ENCODE measurements around the gene ASB5. TPM values are rescaled to one million over a fixed set of nuclear protein-coding genes. Genes with fewer than 3 reads are reported as not detected.
A peak's percentile ranks its signal among the peaks of the same experiment; 100 is the strongest.

Gene ASB5
- total RNA-seq, 1 donor from 2014 or later: not detected

DNA sequence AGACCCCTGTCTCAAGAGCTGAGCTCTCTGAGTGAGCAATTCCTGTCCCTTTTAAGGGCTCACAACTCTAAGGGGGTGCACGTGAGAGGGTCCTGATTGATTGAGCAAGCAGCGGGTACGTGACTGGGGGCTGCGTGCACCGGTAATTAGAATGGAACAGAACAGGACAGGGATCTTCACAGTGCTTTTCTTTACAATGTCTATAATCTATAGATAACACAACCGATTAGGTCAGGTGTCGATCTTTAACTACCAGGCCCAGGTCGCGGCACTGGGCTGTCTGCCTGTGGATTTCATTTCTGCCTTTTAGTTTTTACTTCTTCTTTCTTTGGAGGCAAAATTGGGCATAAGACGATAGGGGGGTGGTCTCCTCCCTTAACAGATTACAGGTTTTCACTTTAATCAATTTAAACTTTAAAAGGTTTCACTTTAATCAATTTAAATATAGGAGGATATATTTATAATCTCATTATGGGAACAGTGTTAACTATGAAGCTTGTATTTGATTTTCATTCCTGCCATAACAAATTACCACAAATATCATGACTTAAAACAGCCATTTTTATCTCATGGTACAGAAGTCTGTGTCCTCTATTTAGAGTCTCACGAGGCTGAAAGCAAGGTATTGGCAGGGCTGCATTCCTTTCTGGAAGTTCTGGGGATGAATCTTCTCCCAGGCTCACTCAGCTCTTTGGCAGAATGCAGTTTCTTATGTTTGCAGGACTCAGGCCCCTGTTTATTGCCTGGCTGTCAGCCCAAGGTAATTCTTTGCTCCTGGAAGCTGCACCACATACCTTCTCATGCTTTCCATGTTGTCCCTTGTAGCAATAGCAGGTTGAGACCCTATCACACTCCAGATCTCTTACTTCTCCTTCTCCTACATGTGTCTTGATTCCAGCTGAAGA, 78.9 kb downstream of the ASB5 start:
- Histone ChIP-seq H3K4me1 (no peaks in the 10 kb centered on the region), H4K20me1 (ENCODE audit: low read depth) (no peaks in the 10 kb centered on the region), H3F3A (ENCODE audit: low read depth) (peaks cover 3% of the 10 kb centered on the region), H3K79me2 (ENCODE audit: low read depth) (no peaks in the 10 kb centered on the region), H2AFZ (replicated peaks) (peak overlapping the region; percentile 64), H3K4me2 (no peak overlapping the region), H3K36me3 (no peaks in the 10 kb centered on the region), H3K9ac (no peak overlapping the region), H3K27ac (no peak overlapping the region), H3K27me3 (no peaks in the 10 kb centered on the region), H3K4me3 (no peak overlapping the region), H3K9me3 (ENCODE audit: low read depth) (no peaks in the 10 kb centered on the region)
- no peaks in the 10 kb centered on the region for H3K9me3 Mint-ChIP-seq
- DNase-seq (ENCODE audit: low spot score): no peak
- peaks cover 6% of the 10 kb centered on the region for H3K4me1 Mint-ChIP-seq
- H3K36me3 Mint-ChIP-seq: no peaks in the 10 kb centered on the region
- no peak overlapping the region for H3K4me3 Mint-ChIP-seq
- TF ChIP-seq EZH2phosphoT487 (IDR thresholded peaks at IDR 0.05) (no peak), CTCF (IDR thresholded peaks at IDR 0.05) (no peak), EZH2 (IDR thresholded peaks at IDR 0.05) (no peak)
- no peak overlapping the region for H3K27ac Mint-ChIP-seq
- no peaks in the 10 kb centered on the region for H3K27me3 Mint-ChIP-seq (ENCODE audit: insufficient read depth, low read depth)

DNA sequence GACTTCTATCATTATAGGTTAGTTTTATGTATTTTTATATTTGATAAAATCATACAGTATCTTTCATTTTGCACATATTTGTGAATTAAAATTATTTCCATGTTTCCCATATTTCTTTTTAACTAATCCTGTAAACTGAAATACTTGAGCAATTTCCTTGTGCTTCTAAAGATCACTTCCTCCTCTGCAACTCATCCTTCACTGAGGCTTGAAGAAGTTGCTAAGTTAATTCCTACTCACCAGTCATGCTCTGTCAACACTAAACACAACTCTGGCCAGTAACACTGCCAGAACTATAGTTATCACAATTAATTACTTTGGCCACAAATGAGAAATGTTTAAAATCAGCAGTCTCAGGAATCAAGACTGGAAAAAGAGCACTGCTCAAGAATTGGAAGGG, 80.4 kb downstream of the ASB5 start:
- Histone ChIP-seq H3K4me3 (no peak overlapping the region), H3K79me2 (ENCODE audit: low read depth) (no peaks in the 10 kb centered on the region), H3K9ac (no peak overlapping the region), H3K27ac (no peak overlapping the region), H3K4me2 (no peak overlapping the region), H3K36me3 (no peaks in the 10 kb centered on the region), H2AFZ (replicated peaks) (no peak overlapping the region), H4K20me1 (ENCODE audit: low read depth) (no peaks in the 10 kb centered on the region), H3K27me3 (no peaks in the 10 kb centered on the region), H3F3A (ENCODE audit: low read depth) (no peaks in the 10 kb centered on the region), H3K4me1 (no peaks in the 10 kb centered on the region), H3K9me3 (ENCODE audit: low read depth) (no peaks in the 10 kb centered on the region)
- DNase-seq (ENCODE audit: low spot score): no peak
- Mint-ChIP-seq H3K27me3 (ENCODE audit: insufficient read depth, low read depth) (no peaks in the 10 kb centered on the region), H3K36me3 (no peaks in the 10 kb centered on the region), H3K4me3 (no peak overlapping the region), H3K4me1 (peaks cover 4% of the 10 kb centered on the region), H3K27ac (no peak overlapping the region), H3K9me3 (no peaks in the 10 kb centered on the region)
- TF ChIP-seq EZH2phosphoT487 (IDR thresholded peaks at IDR 0.05): no peak
- no peak for TF ChIP-seq CTCF (IDR thresholded peaks at IDR 0.05)
- TF ChIP-seq EZH2 (IDR thresholded peaks at IDR 0.05): no peak

- TF ChIP-seq CTCF (IDR thresholded peaks at IDR 0.05) (no peak), EZH2phosphoT487 (IDR thresholded peaks at IDR 0.05) (no peak), EZH2 (IDR thresholded peaks at IDR 0.05) (no peak)
- Histone ChIP-seq H2AFZ (replicated peaks) (no peak overlapping the region), H3K4me3 (no peak overlapping the region), H3K27me3 (no peaks in the 10 kb centered on the region), H3K79me2 (ENCODE audit: low read depth) (no peaks in the 10 kb centered on the region), H4K20me1 (ENCODE audit: low read depth) (no peaks in the 10 kb centered on the region), H3F3A (ENCODE audit: low read depth) (no peaks in the 10 kb centered on the region), H3K4me2 (no peak overlapping the region), H3K9me3 (ENCODE audit: low read depth) (no peaks in the 10 kb centered on the region), H3K4me1 (no peaks in the 10 kb centered on the region), H3K36me3 (no peaks in the 10 kb centered on the region), H3K27ac (no peak overlapping the region), H3K9ac (no peak overlapping the region)
- no peaks in the 10 kb centered on the region for H3K27me3 Mint-ChIP-seq (ENCODE audit: insufficient read depth, low read depth)
- no peaks in the 10 kb centered on the region for H3K36me3 Mint-ChIP-seq
- peaks cover 4% of the 10 kb centered on the region for H3K4me1 Mint-ChIP-seq
- no peaks in the 10 kb centered on the region for H3K9me3 Mint-ChIP-seq
- DNase-seq (ENCODE audit: low spot score): no peak
- no peak overlapping the region for H3K27ac Mint-ChIP-seq
- H3K4me3 Mint-ChIP-seq: no peak overlapping the region
Measured at GRCh38 chr4:176187624-176188023, 81.4 kb downstream of the ASB5 start.
